ENCODE results near the gene PPARD. TPM values are rescaled to one million over a fixed set of nuclear protein-coding genes. Genes with fewer than 3 reads are reported as not detected.
A peak's percentile ranks its signal among the peaks of the same experiment; 100 is the strongest.

Gene PPARD
- total and polyA plus RNA-seq, 2 of the 13 experiments (the other 11 are each of a cell fraction or from before 2014, with no cell fraction given), result 6.1 to 13.3 TPM

DNA sequence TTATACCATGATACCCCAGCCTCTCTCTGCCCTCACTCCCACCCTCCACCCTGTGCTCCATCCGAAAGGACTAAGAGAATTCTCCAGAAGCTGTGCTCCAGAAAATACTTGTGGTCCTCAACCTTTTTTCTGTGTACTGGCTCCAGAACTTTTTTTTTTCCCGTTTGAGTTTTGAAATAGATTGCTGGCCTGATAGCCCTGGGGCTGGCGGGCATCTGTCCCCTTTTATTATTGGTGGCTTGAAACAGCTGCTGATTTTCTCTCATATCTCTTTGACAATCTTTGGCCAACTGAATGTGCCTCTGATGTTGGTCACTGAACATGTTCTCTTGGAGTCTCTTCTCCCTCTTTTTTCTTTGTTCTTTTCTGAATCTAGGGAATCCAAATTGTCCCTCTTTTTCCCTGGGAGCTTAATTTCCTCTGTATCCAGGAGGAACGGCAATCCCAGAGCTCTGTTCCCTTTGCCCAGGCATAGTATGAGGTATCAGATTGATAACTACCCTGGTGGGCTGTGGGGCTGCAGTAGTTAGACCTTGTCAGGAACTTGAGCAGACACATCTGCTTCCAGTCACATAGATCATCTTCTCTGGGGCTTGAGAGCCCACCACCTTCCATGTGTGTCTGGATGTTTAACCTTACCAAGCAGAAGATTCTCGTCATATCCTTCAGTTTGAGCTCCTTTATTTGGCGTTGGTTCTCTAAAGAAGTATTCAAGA lies 1.6 kb downstream of the PPARD start:
- peak overlapping the region; percentile 97 for H3K4me2 ChIP-seq (ENCODE audit: low read depth, low read length)
- H3K79me2 ChIP-seq (ENCODE audit: insufficient read depth, low read length), result peaks cover 20% of the 10 kb centered on the region
- H2AFZ ChIP-seq (ENCODE audit: low read length), result no peak overlapping the region
- peak overlapping the region; percentile 74 to 89 (median 87); a peak in 5 of 6 replicates for H3K4me3 ChIP-seq (replicated peaks in 1 of 3; ENCODE audit: insufficient read depth in 1 of 3, low read depth in 2 of 3, low read length in 3 of 3)
- in situ Hi-C loops (cut with HindIII; ENCODE audit: extremely low pct_ligation_motif_present, low pct_unique_long_range_greater_than_20kb), result loop anchor here (5.0 kb wide), 2 partner anchors 63 to 108 kb away; partner anchors contain the start of gene FANCE
- H4K20me1 ChIP-seq (ENCODE audit: insufficient read depth, low read length), result no peaks in the 10 kb centered on the region
- 81% methylated on average over 6 of the region's 6 CpGs for WGBS (ENCODE audit: low lambda C conversion rate)
- no peaks in the 10 kb centered on the region; a peak in 1 of 5 replicates for H3K27me3 ChIP-seq (ENCODE audit: control insufficient read depth in 1 of 2, insufficient read depth in 2 of 2, low read length in 2 of 2)
- peaks cover 9 to 28% of the 10 kb centered on the region in 2 experiments; a peak in 4 of 5 replicates for H3K36me3 ChIP-seq (replicated peaks in 1 of 2; ENCODE audit: control insufficient read depth in 1 of 2, insufficient read depth in 2 of 2, low read length in 2 of 2)
- DNase-seq (ENCODE audit: low spot score), result no peak
- H3K9ac ChIP-seq (ENCODE audit: insufficient read depth, low read depth, low read length), result peak overlapping the region; percentile 83; the same call in 1 of the 2 replicates
- no peak for FAIRE-seq
- intact Hi-C loops (cut with micrococcal nuclease; ENCODE audit: unreplicated experiment), result no loop called here
- BruUV-seq (replicated peaks), result no TSS peak
- no peaks in the 10 kb centered on the region for H3K9me3 ChIP-seq (ENCODE audit: low read length)
- peaks cover 40% of the 10 kb centered on the region for H3K4me1 ChIP-seq (ENCODE audit: insufficient read depth, low read length)
- POLR2A ChIA-PET, result interaction anchor here (2.2 to 4.3 kb wide), 4 partner anchors 27 to 108 kb away, joined by 12 to 19 read pairs (median 18); partner anchors contain the start of gene FANCE
- CTCF ChIA-PET (ENCODE audit: low intra/inter-chr PET ratio, low total read pairs), result interaction anchor here (1.5 to 3.5 kb wide), 3 partner anchors 50 to 124 kb away, joined by 3 to 37 read pairs (median 27); partner anchors contain the start of gene RPL10A
- H3K27ac ChIP-seq (ENCODE audit: extremely low read length, insufficient read depth, low read length), result no peak overlapping the region
- ATAC-seq, result no peak
- TF ChIP-seq ZNF7 (CRISPR knock-in tag; IDR thresholded peaks at IDR 0.05) (peak; percentile 60; the same call in 1 of the 2 replicates), ZIK1 (CRISPR knock-in tag; IDR thresholded peaks at IDR 0.05; ENCODE audit: borderline replicate concordance, low read depth) (no peak)

- H3K27ac ChIP-seq (ENCODE audit: extremely low read length, insufficient read depth, low read length), result no peak overlapping the region
- no peak overlapping the region for H3K9ac ChIP-seq (ENCODE audit: insufficient read depth, low read depth, low read length)
- ChIA-PET POLR2A (no interaction called here), CTCF (ENCODE audit: low intra/inter-chr PET ratio, low total read pairs) (no interaction called here)
- no peak overlapping the region for H3K4me3 ChIP-seq (replicated peaks in 1 of 3; ENCODE audit: insufficient read depth in 1 of 3, low read depth in 2 of 3, low read length in 3 of 3)
- intact Hi-C loops (cut with micrococcal nuclease; ENCODE audit: unreplicated experiment) (no loop called here), in situ Hi-C loops (cut with HindIII; ENCODE audit: extremely low pct_ligation_motif_present, low pct_unique_long_range_greater_than_20kb) (no loop called here)
- DNase-seq (ENCODE audit: low spot score) (no peak), ATAC-seq (no peak), FAIRE-seq (no peak)
- H2AFZ ChIP-seq (ENCODE audit: low read length), result no peak overlapping the region
- no peaks in the 10 kb centered on the region for H3K79me2 ChIP-seq (ENCODE audit: insufficient read depth, low read length)
- BruUV-seq (replicated peaks), result no TSS peak
- peaks cover 24 to 44% of the 10 kb centered on the region in 2 experiments; a peak in 4 of 5 replicates for H3K36me3 ChIP-seq (replicated peaks in 1 of 2; ENCODE audit: control insufficient read depth in 1 of 2, insufficient read depth in 2 of 2, low read length in 2 of 2)
- 93% methylated on average over 4 of the region's 4 CpGs for WGBS (ENCODE audit: low lambda C conversion rate)
- 0 out of 2 replicates have a peak, but pooled peaks cover 9% of the 10 kb centered on the region for H3K4me1 ChIP-seq (ENCODE audit: insufficient read depth, low read length)
- no peaks in the 10 kb centered on the region for H4K20me1 ChIP-seq (ENCODE audit: insufficient read depth, low read length)
- no peak overlapping the region for H3K4me2 ChIP-seq (ENCODE audit: low read depth, low read length)
- no peaks in the 10 kb centered on the region for H3K9me3 ChIP-seq (ENCODE audit: low read length)
- H3K27me3 ChIP-seq (ENCODE audit: control insufficient read depth in 1 of 2, insufficient read depth in 2 of 2, low read length in 2 of 2), result no peaks in the 10 kb centered on the region
- TF ChIP-seq ZNF121 (CRISPR knock-in tag; IDR thresholded peaks at IDR 0.05), result no peak
- no peak for TF ChIP-seq HBP1 (CRISPR knock-in tag; IDR thresholded peaks at IDR 0.05; ENCODE audit: low read depth)
- TF ChIP-seq MTF1 (CRISPR knock-in tag; IDR thresholded peaks at IDR 0.05), result no peak
- TF ChIP-seq MTA1 (CRISPR knock-in tag; IDR thresholded peaks at IDR 0.05; ENCODE audit: borderline replicate concordance), result no peak
- TF ChIP-seq ZSCAN25 (CRISPR knock-in tag; IDR thresholded peaks at IDR 0.05), result no peak
- TF ChIP-seq, protein P1, sequence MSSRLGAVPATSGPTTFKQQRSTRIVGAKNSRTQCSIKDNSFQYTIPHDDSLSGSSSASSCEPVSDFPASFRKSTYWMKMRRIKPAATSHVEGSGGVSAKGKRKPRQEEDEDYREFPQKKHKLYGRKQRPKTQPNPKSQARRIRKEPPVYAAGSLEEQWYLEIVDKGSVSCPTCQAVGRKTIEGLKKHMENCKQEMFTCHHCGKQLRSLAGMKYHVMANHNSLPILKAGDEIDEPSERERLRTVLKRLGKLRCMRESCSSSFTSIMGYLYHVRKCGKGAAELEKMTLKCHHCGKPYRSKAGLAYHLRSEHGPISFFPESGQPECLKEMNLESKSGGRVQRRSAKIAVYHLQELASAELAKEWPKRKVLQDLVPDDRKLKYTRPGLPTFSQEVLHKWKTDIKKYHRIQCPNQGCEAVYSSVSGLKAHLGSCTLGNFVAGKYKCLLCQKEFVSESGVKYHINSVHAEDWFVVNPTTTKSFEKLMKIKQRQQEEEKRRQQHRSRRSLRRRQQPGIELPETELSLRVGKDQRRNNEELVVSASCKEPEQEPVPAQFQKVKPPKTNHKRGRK (CRISPR knock-in tag; IDR thresholded peaks at IDR 0.05), result no peak
- no peak for TF ChIP-seq ZEB1 (IDR thresholded peaks at IDR 0.05; ENCODE audit: insufficient replicate concordance, low read depth)
- TF ChIP-seq MIXL1 (CRISPR knock-in tag; IDR thresholded peaks at IDR 0.05), result no peak
- TF ChIP-seq UBTF (CRISPR knock-in tag; IDR thresholded peaks at IDR 0.05), result no peak
These were observed 9.1 kb downstream of the PPARD start for GRCh38 chr6:35351422-35351821.

Measured in HepG2 (cell line).